ENCODE measurements around the gene ADCK1.

DNA sequence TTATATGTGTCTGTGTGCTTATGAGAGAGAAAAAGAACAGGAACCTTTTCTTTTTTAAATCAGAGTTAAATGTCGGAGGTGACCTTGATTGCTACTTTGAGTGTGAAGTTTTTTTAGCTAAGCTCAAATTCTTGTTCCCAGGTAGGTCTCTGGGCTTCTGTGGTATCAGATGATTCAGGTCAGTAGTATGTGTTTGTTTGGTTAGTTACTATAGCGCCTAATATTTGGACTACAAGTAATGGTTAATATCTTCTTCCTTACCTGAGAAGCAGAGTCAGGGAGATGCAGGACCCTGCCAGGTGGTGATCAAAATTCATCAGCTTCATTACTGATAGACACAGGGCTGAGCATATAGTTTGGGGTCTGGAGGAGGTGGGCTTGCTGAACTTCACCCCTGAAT, 30.8 kb downstream of the ADCK1 start:
- TF ChIP-seq POLR2A (IDR thresholded peaks at IDR 0.05; ENCODE audit: low read depth, low read length) = no peak
- TF ChIP-seq TAF1 (IDR thresholded peaks at IDR 0.05; ENCODE audit: borderline replicate concordance, low read depth, low read length) = no peak
- TF ChIP-seq POLR2AphosphoS5 (IDR thresholded peaks at IDR 0.05; ENCODE audit: low read depth, low read length) = no peak

All from GM12892 (cell line).